Measurements from ENCODE around the gene IKZF5. TPM values are rescaled to one million over a fixed set of nuclear protein-coding genes. Genes with fewer than 3 reads are reported as not detected.

The IKZF5 gene
- total RNA-seq, 1 experiment from 2014 or later: 12.5 TPM

- H3K4ac ChIP-seq (ENCODE audit: low read depth, low read length): no peak overlapping the region
- H2BK15ac ChIP-seq (ENCODE audit: low read depth, low read length): no peak overlapping the region
- no peak overlapping the region for H3K9ac ChIP-seq (ENCODE audit: extremely low read depth, insufficient read length, low read length)
- no peak overlapping the region for H4K91ac ChIP-seq (ENCODE audit: insufficient read length, low read depth, low read length)
- H3K23me2 ChIP-seq (ENCODE audit: insufficient read length, low read depth, low read length, poor library complexity, severe bottlenecking): peaks cover 18% of the 10 kb centered on the region
- no CpG with 5 or more reads among the region's 34 CpGs for WGBS (ENCODE audit: extremely low coverage, insufficient read length, low lambda C conversion rate)
- 0 out of 2 replicates have a peak, but pooled peaks cover 2% of the 10 kb centered on the region for H3K4me1 ChIP-seq (ENCODE audit: insufficient read depth, low read length)
- H4K8ac ChIP-seq (replicated peaks; ENCODE audit: insufficient read length, low read depth, low read length): no peak overlapping the region
- no peak overlapping the region for H3K27ac ChIP-seq (ENCODE audit: insufficient read length, low read depth, low read length)
- H3K18ac ChIP-seq (ENCODE audit: insufficient read length, low read depth, low read length): no peak overlapping the region
- H3K27me3 ChIP-seq (ENCODE audit: insufficient read depth, low read length): peaks cover 16% of the 10 kb centered on the region; the same call in 1 of the 2 replicates
- Mint-ChIP-seq H3K4me1 (peaks cover 29 to 31% of the 10 kb centered on the region in 2 experiments), H3K4me3 (peak overlapping the region; percentile 96 to 100), H3K9me3 (peaks cover 0 to 3% of the 10 kb centered on the region in 2 experiments; a peak in 2 of 5 replicates), H3K27ac (no peak overlapping the region; a peak in 1 of 7 replicates), H3K36me3 (ENCODE audit: insufficient read depth in 1 of 3, low read depth in 3 of 3) (peaks cover 16 to 26% (median 21%) of the 10 kb centered on the region in 3 experiments; a peak in 6 of 7 replicates), H3K27me3 (ENCODE audit: low read depth) (peaks cover 28% of the 10 kb centered on the region)
- H3K79me2 ChIP-seq (ENCODE audit: insufficient read depth, low read length): peaks cover 3% of the 10 kb centered on the region; the same call in 1 of the 2 replicates
- no peak overlapping the region for H2BK20ac ChIP-seq (ENCODE audit: low read depth, low read length, poor library complexity, severe bottlenecking)
- no peak overlapping the region for H4K5ac ChIP-seq (ENCODE audit: insufficient read length, low read depth, low read length)
- H3K9me3 ChIP-seq (ENCODE audit: control insufficient read depth, low read depth, low read length): no peaks in the 10 kb centered on the region
- no peak overlapping the region for H2BK12ac ChIP-seq (ENCODE audit: insufficient read length, low read depth, low read length)
- no peak overlapping the region for H3K14ac ChIP-seq (ENCODE audit: insufficient read depth, low read length)
- no peak overlapping the region for H2BK120ac ChIP-seq (ENCODE audit: low read depth, low read length, poor library complexity, severe bottlenecking)
- no peak overlapping the region for H3K23ac ChIP-seq (ENCODE audit: insufficient read length, low read depth, low read length)
- DNase-seq: no peak
- no peak for TF ChIP-seq CTCF (conservative IDR thresholded peaks at IDR 0.05)
- no peaks in the 10 kb centered on the region for H3K79me1 ChIP-seq (ENCODE audit: insufficient read depth, low read depth, low read length, poor library complexity, severe bottlenecking)
- no peak overlapping the region for H2AFZ ChIP-seq (ENCODE audit: low read length)
- no peaks in the 10 kb centered on the region for H4K20me1 ChIP-seq (ENCODE audit: control insufficient read depth, insufficient read depth, insufficient read length)
- H2BK5ac ChIP-seq (ENCODE audit: insufficient read length, low read length): no peak overlapping the region
- no peak overlapping the region for H3K56ac ChIP-seq (ENCODE audit: insufficient read length, low read depth, low read length)
- H3K4me2 ChIP-seq (ENCODE audit: insufficient read depth, insufficient read length, low read length): peak overlapping the region; percentile 64
- no peak overlapping the region for H2AK5ac ChIP-seq (ENCODE audit: insufficient read length, low read length)
- no peak overlapping the region for H3T11ph ChIP-seq (ENCODE audit: low read length)
Measured at GRCh38 chr10:123009105-123009820, 668 bp upstream of the IKZF5 start.

All from H9 (cell line).